ENCODE results near the gene PCYT1A.
"Not testable (repeated sequence)": the region's sequence is repeated elsewhere in the genome, so short reads cannot be mapped to it uniquely, and the experiment has no call there.

PCYT1A gene

GRCh38 chr3:196284396-196284795 lies 3.1 kb downstream of the PCYT1A start:
- DNase-seq: no peak

GRCh38 chr3:196281962-196282361 lies 5.6 kb downstream of the PCYT1A start:
- no peak for DNase-seq

GRCh38 chr3:196280689-196281440 lies 6.7 kb downstream of the PCYT1A start:
- no peak for DNase-seq

- DNase-seq: no peak
Measured at GRCh38 chr3:196275126-196275525, 12.4 kb downstream of the PCYT1A start.

GRCh38 chr3:196274585-196274984 lies 12.9 kb downstream of the PCYT1A start:
- no peak for DNase-seq

- DNase-seq: no peak
Measured at GRCh38 chr3:196273655-196274054, 13.9 kb downstream of the PCYT1A start.

- no peak for DNase-seq
Measured at GRCh38 chr3:196272826-196273225, 14.7 kb downstream of the PCYT1A start.

DNA sequence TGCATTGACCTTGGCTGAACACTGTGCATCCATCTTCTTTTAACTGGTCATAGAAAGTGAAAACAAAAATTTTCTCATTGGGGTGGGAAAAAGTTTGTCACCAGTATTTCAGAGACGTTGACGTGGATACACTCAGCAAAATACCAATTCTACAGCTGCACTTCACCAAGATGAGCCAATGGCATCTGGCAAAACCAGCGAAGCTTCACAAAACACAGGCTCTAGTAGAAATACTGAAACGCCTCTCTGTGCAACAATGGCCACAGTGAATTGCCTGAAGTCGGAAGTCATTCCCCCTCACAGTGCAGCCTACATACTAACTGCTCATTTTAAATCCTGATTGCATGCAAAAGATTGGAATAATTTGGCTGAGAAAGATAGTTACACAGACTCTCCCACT lies 17.0 kb downstream of the PCYT1A start:
- no peak for DNase-seq

- DNase-seq: no peak
Measured at GRCh38 chr3:196268284-196269163, 19.0 kb downstream of the PCYT1A start.

GRCh38 chr3:196263819-196264218 lies 23.7 kb downstream of the PCYT1A start:
- DNase-seq: no peak

- DNase-seq: no peak
Measured at GRCh38 chr3:196260784-196261183, 26.7 kb downstream of the PCYT1A start.

GRCh38 chr3:196255776-196256175 lies 31.8 kb downstream of the PCYT1A start:
- DNase-seq: no peak

DNA sequence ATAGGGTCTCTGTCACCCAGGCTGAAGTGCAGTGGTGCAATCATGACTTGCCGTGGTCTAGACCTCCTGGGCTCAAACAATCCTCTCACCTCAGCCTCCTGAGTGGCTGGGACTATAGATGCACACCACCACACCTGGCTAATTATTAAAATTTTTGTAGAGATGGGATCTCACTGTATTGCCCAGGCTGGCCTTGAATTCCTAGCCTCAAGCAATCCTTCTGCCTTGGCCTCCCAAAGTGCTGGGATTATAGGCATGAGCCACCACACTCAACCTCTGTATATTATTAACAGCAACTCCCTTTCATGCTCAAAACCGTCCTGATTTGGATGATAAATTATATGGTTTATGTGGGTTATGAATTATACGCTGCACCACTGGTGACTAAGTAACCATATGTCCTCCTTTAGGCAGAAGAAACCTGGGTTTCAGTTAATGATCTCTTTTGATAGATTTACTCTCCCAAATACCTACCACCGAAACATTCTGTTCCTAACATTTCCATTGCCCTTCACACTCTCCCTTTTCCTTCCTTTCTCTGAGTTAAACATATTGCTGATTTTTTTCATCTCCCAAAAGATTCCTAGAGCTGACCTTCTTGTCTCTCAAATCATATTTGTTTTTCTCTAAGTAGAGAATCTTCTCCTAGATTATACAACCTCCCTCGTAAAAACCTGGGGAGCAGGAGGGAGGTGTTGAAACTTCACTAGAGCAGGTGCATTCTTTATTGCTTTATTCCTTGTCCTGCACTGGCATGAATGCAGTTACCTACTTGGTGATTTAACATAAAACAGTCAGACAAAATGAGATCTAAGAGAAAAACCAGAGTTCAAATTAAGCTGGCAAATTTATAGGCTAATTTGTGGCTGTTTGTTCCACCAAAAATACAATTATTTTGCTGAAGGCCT lies 32.9 kb downstream of the PCYT1A start:
- no peak for DNase-seq

- no peak for DNase-seq
Measured at GRCh38 chr3:196251918-196252317, 35.6 kb downstream of the PCYT1A start.

GRCh38 chr3:196246612-196247308 lies 40.8 kb downstream of the PCYT1A start:
- DNase-seq: no peak

- not testable (repeated sequence) for DNase-seq
Measured at GRCh38 chr3:196244166-196244565, 43.4 kb downstream of the PCYT1A start.

DNA sequence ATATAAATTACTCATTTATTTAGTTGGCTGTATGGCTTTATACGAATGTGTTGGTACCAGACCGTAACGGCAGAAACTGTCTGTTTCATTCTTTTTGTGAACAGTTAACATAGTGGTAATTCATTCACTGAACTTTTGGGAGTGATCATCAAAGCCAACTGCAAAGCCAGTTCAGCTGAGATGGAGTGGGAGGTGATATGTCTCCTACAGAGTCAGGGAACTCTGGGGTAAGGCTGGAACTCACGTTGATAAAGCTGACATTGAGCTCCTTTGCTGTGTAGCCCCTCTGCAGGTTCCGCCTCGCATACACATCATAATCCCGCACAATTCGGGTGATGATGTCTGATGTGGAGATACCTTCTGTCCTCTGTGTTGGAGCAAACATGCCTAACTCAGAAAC lies 45.8 kb downstream of the PCYT1A start:
- no peak for DNase-seq

DNA sequence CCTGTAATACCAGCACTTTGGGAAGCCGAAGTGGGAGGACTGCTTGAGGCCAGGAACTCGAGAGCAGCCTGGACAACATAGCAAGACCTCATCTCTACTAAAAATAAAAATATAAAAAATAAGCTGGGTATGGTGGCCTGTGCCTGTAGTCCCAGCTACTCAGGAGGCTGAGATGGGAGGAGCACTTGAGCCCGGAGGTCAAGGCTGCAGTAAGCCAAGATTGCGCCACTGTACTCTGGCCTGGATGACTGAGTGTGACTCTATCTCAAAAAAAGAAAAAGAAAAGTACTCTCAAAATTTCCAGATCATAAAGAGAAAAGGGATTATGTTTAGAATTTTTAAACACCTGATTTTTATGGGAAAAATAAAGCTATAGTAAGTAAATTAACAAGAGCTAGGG lies 47.1 kb downstream of the PCYT1A start:
- DNase-seq: no peak

DNA sequence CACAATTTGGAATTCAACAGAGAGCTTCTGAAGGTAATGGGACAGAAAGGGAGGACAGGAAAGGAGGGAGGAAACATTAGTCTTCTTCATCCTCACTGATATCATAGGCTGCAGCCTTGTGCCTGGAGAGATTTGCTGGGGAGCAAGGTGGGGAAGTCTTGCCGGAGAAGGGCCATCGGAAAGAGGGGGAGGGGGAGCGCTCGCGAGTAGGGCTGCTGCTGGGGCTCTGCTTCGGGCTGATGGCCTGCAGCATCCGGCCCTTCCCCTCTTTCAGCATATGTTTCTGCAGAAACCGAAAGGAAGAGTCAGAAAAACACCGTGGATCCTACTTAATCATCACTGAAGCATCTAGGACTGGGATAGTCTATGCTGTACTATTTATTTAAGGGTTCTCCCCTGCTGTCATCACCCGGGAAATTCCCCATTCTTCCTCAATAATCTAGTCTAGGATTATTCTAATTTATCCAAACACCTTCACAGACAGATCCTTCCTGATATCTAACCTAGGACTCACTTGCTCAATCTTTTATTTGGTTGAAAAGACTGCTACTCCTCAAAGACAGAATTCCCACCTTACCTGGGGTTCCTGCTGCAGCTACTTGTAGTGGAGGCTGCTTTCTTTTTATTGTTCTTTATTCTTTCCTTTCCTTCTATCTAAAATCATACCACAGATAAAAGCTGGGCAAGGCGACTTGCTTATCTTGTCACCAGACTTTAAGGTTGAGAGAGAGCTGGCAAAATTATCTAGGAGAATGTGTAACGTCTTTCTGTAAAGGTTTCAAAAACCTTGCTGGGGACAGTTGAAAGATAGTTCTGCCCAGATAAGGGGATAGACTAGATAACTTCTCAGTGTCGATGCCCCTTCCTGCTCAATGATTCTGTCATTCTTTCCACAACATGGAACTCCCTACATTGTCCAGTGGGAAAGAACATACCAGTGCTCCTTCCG lies 48.6 kb downstream of the PCYT1A start:
- DNase-seq: no peak

- no peak for DNase-seq
Measured at GRCh38 chr3:196237203-196237602, 50.3 kb downstream of the PCYT1A start.

DNA sequence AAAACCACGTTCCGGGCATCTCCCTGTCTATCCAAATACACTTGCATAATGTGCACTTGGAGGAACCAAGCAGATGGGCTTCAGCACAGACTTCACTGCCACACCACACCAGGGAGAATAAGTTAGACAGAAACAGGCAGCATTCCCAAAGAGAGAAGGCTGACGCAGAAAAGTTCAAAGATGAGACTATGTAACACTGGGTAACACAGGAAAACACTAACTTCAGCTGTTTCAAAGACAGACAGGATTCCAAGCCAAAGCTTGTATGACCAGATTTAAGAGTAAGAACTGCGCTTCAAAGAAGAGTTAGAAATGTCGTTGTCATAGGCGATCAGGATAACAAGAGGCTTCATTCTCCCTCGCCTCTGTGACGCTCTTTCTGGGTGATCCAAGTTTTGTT lies 51.3 kb downstream of the PCYT1A start:
- DNase-seq: no peak

All from NCI-H2227 treated with DMSO at 0.1 percent for 48 hours (cell line).